ENCODE measurements around the gene SDS.

SDS gene

DNA sequence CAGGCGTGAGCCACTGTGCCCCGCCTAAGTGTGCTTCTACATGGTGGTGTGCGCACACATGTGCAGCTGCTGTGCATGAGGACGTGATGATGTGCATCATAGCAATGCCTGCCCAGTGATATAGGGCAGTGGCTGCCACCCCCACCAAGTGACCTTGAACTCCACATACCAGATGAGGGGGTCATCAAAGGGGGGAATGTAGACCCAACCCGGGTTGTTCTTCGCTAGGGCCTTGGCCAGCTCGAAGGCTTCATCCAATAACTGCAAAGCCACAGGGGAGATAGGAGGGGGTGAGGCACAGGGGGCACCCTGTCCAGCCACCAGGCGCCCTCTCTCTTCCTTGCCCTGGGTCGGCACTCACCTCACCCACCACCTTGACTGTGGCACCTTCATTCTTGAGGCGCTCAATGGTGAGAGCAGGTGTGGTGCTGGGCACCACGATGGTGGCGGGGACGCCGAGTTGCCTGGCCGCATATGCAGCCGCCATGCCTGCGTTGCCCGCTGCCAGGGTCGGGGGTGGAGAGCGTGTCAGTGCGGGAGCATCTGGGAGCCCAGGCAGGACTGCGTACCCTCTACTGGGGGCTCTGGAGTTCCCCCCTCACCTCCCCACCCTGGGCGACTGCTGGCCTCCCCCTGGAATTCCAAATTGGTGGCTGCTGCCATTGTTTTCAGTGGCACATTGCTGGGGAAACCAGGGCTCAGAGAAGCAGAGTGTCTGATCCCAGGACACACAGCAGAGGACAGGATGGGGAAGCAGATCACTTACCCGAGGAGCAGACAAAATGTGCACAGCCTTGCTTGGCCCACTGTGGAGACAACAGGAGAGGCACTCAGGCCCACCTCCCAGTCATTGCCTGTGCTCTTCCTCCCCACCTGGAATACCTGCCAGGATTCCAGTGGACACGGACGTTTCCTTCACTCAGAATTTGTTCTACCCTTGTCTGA, 5.1 kb downstream of the SDS start:
- no peak for DNase-seq

DNA sequence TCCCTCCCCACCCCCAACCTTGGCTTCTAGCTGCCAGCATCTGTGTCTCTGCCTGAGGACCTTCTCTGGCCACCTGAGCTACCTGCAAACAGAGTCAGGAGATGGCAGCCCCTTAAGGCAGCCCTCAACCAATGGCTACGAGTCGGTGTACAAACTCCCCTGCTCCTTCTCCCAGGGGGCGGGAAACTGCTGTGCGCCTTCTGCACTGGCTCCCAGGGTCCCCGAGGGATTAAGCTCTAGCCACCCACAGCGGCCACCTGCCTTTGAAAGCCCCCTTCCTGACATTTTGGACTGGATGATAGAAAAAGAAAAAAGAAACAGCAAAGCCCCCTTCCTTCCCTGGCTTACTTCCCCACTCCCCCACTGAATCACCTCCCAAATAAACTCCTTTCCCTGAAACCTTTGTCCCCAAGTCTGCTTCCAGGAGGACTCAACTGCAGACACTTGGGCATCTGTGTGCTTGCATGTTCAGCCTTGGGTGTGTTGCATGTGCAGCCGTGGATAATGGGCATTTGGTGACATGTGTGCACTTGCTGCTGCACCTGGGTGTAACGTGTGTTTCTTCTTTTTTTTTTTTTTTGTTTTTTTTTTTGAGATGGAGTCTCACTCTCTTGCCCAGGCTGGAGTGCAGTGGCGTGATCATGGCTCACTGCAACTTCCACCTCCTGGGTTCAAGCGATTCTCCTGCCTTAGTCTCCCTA, 6.0 kb downstream of the SDS start:
- DNase-seq, result no peak

GRCh38 chr12:113396828-113397496, 6.7 kb downstream of the SDS start:
- no peak for DNase-seq

- DNase-seq, result no peak
These were observed 7.5 kb downstream of the SDS start for GRCh38 chr12:113396200-113396599.

DNA sequence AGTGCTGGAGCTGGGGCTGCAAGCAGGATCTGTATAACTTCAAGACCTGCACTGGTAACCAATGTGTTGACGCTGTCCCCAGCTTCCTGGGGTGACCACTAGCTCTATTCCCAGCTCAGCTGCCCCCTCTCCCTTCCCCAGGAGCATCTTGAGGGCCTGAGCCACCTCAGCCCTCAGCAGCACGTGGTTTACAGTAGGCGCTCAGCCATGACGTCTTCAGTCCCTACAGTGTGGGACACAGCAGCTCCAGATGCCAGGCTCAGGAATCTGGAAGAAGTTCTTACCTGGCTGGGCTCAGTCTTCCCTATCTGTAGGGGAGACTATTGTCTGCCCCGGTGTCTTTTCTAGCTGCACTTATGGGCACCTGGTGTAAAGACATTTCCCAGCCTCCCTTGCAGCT, 8.6 kb downstream of the SDS start:
- no peak for DNase-seq

- DNase-seq, result no peak
These were observed 9.9 kb downstream of the SDS start for GRCh38 chr12:113393749-113394148.

GRCh38 chr12:113392988-113393579, 10.6 kb downstream of the SDS start:
- DNase-seq, result no peak

GRCh38 chr12:113392520-113392919, 11.2 kb downstream of the SDS start:
- no peak for DNase-seq

DNA sequence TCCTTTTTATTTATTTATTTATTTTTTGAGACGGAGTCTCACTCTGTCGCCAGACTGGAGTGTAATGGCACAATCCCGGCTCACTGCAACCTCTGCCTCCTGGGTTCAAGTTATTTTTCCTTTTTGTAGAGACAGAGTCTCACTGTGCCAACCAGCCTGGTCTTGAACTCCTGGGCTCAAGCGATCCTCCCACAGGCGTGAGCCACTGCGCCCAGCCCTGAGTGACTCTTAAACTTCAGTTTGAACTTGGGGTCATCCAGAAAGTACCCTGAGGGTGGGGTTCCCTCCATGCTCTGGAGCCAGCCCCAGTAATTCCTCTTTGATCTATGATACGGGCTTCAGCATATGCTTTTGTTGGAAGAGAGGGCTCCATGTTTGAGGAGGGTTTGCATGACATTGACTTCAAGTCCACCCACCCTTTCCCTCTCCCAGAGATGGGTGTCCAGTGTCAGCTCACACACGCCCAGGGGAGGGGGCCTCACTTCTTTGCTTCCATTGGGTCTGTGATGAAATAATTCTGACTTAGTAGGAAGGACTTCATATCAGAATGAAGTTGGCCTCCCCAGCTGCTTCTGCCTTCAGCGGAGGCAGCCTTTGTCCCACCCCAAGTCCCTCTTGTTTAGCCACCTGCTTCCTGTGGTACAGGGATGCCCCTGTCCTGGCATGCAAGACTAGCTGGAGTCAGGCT, 11.9 kb downstream of the SDS start:
- DNase-seq, result no peak

DNA sequence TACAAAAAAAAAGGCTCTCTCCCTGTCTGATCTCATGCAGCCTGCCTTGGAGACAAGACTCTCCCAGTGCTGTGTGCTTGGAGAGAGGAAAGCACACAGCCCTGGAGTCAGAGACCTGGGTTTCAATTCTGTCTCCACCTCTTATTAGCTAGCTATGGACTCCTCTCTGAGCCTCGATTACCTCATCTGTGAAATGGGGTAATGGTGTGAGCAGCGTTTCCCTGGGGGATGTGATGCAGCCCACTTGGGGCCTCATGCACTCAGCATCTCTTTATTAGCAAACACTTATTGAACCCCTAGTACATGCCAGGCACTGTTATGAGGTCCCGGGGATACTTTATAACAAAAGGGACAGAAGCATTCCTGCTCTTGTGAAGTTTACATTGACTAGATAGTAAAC, 12.5 kb downstream of the SDS start:
- no peak for DNase-seq

- DNase-seq, result no peak
These were observed 13.3 kb downstream of the SDS start for GRCh38 chr12:113390064-113391043.

DNA sequence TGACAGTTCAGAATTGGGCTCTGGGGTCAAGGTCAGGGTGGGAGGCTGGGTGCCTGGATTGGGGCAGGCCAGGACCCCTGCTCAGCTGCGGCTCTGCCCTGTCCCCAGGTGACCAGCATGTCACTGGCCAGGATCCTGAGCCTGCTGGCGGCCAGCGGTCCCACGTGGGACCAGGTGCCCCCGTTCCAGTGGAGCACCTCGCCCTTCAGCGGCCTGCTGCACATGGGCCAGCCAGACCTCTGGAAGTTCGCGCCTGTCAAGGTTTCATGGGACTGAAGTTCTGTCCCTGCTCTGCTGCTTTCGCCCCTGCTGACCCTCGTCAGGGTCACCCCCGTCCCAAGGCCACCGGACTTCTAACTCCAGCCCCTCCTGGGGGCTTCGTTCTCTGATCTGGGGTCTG, 15.3 kb downstream of the SDS start:
- DNase-seq, result no peak

GRCh38 chr12:113387631-113388030, 16.1 kb downstream of the SDS start:
- DNase-seq, result no peak

DNA sequence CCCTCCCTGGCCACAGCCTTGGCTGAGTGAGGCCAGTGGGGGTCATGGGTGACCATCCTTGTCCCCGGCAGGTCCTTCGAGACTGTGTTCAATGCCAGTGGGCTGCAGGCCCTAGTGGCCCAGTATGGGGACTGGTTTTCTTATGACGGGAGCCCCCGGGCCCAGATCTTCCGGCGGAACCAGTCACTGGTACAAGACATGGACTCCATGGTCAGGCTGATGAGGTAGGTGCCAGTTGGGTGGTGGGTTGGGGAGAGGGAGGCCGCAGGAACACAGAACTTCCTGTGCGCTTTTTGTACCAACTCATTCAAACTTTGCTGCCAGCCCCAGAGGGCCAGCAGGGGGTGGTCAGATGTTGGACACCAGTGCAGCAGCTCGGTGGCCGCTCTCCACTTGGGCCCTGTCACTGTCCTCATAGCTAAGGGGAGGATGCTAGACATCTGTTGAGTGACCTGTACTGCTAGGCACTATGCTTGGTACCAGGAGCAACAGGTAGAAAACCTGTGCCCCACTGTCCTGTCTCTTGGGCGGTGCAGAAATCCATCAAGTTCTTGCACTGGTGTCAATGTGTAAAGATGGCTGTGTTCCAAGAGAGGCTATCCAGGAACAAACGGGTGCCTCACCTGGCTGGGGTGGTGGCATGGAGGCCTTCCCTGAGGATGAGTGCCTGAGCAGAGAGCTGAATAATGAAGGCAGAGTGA, 16.7 kb downstream of the SDS start:
- no peak for DNase-seq

- no peak for DNase-seq
These were observed 18.3 kb downstream of the SDS start for GRCh38 chr12:113385282-113385882.

GRCh38 chr12:113384778-113385177, 18.9 kb downstream of the SDS start:
- DNase-seq, result no peak

GRCh38 chr12:113382206-113382605, 21.5 kb downstream of the SDS start:
- no peak for DNase-seq

- DNase-seq, result peak; percentile 66
These were observed 22.5 kb downstream of the SDS start for GRCh38 chr12:113381220-113381619.

GRCh38 chr12:113378291-113378690, 25.4 kb downstream of the SDS start:
- DNase-seq, result no peak

DNA sequence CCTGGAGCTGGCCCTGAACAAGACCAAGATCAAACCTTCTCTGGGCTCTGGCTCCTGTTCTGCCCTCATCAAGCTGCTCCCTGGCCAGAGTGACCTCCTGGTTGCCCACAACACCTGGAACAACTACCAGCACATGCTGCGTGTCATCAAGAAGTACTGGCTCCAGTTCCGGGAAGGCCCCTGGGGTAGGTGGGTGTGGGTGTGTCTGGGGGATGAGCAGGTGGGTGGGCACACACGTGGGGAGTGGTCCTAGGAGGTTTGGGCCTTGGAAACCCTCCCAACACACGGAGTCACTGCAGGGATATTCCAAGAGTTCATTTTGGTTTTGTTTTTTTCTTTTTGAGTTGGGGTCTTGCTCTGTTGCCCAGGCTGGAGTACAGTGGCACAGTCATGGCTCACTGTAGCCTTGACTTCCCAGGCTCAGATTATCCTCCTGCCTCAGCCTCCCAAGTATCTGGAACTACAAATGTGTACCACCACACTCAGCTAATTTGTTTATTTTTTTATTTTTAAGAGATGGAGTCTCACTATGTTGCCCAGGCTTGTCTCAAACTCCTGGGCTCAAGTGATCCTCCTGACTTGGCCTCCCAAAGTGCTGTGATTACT, 28.8 kb downstream of the SDS start:
- DNase-seq, result no peak

All from COR-L47 (cell line).